Activated CD8-positive, alpha-beta T cell treated with anti-CD3 and anti-CD28 coated beads for 36 hours (primary cell): ENCODE data around the gene PLEKHA6. TPM values are rescaled to one million over a fixed set of nuclear protein-coding genes. Genes with fewer than 3 reads are reported as not detected.

Experiments
- ATAC-seq: fragments of 200-7000 bp; cut with Tn5 transposase; one replicate; pipeline ENCODE4 v1.10.0; 2021; ENCODE audit warnings: mild to moderate bottlenecking, moderate library complexity
- CTCF ChIA-PET: fragments of 350-600 bp; sonication (Branson Sonifier 250); formaldehyde crosslinking; loops from one replicate; lab custom pipeline; 2021; ENCODE audit warnings: antibody characterized with exemption; lab: Charles Lee
- POLR2A ChIA-PET: fragments of 350-600 bp; sonication (Branson Sonifier 250); formaldehyde crosslinking; loops from one replicate; lab custom pipeline; 2021; ENCODE audit warnings: antibody characterized with exemption; lab: Charles Lee
- DNase-seq: peaks from one replicate; pipeline ENCODE4 v3.0.0-alpha.2; 2020
- H3K27ac Mint-ChIP-seq: one replicate; pipeline ENCODE4 v1.8.0; 2021; ENCODE audit warnings: mild to moderate bottlenecking, mixed read lengths
- H3K27me3 Mint-ChIP-seq: one replicate; pipeline ENCODE4 v1.8.0; 2021; ENCODE audit warnings: mixed read lengths
- H3K36me3 Mint-ChIP-seq: one replicate; pipeline ENCODE4 v1.8.0; 2021; ENCODE audit warnings: low read depth, mixed read lengths
- H3K4me1 Mint-ChIP-seq: one replicate; pipeline ENCODE4 v1.8.0; 2021; ENCODE audit warnings: low read depth, mixed read lengths
- H3K4me3 Mint-ChIP-seq: one replicate; pipeline ENCODE4 v1.8.0; 2021; ENCODE audit warnings: mild to moderate bottlenecking, moderate library complexity, mixed read lengths
- H3K9me3 Mint-ChIP-seq: one replicate; pipeline ENCODE4 v1.8.0; 2021; ENCODE audit warnings: mixed read lengths
- intact Hi-C: fragments of 100-400 bp; cut with micrococcal nuclease; formaldehyde crosslinking; loops from one replicate; pipeline ENCODE4 v1.10.0; 2022
- total RNA-seq, 2 experiments: library from RNA; stranded (reverse); gene quantifications; one replicate each; pipeline ENCODE4 v1.2.3, GENCODE V29; 2021
- TF ChIP-seq, protein P1 (sequence below): fragments of 200-600 bp; IDR thresholded peaks from one replicate; pipeline ENCODE4 v1.8.0; 2022; ENCODE audit warnings: antibody characterized with exemption, mild to moderate bottlenecking

The PLEKHA6 gene
- total RNA-seq, 2 experiments from 2014 or later = 3.0 to 3.7 TPM

DNA sequence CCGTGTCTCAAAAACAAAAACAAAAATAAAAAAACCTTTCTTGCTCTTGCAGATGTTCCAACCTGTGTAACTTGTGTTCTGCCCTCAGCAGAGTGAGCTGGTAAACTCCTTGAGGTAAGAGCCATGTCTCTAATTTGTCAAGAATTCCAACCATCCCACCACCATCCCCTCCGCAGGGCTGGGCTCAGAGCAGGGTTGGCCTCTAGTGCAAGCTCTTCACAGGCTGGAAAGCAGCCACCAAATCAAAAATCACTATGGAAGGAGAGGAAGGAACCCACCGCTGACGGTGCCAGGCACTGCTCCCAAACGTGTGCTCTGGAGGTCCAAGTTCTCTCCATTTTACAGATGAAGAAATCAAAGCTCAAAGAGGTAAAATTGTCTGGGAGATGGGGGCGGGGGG, 9.4 kb downstream of the PLEKHA6 start:
- Mint-ChIP-seq H3K27me3 (no peaks in the 10 kb centered on the region), H3K9me3 (no peaks in the 10 kb centered on the region), H3K36me3 (no peaks in the 10 kb centered on the region), H3K27ac (no peak overlapping the region), H3K4me3 (no peak overlapping the region), H3K4me1 (peaks cover 7% of the 10 kb centered on the region)
- no peak for DNase-seq
- CTCF ChIA-PET = interaction anchor here (1.1 to 4.1 kb wide), 7 partner anchors 9 to 144 kb away, joined by 3 to 21 read pairs (median 6); partner anchors contain the start of gene PLEKHA6
- no peak for ATAC-seq
- TF ChIP-seq, protein P1, sequence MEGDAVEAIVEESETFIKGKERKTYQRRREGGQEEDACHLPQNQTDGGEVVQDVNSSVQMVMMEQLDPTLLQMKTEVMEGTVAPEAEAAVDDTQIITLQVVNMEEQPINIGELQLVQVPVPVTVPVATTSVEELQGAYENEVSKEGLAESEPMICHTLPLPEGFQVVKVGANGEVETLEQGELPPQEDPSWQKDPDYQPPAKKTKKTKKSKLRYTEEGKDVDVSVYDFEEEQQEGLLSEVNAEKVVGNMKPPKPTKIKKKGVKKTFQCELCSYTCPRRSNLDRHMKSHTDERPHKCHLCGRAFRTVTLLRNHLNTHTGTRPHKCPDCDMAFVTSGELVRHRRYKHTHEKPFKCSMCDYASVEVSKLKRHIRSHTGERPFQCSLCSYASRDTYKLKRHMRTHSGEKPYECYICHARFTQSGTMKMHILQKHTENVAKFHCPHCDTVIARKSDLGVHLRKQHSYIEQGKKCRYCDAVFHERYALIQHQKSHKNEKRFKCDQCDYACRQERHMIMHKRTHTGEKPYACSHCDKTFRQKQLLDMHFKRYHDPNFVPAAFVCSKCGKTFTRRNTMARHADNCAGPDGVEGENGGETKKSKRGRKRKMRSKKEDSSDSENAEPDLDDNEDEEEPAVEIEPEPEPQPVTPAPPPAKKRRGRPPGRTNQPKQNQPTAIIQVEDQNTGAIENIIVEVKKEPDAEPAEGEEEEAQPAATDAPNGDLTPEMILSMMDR = no peak
- intact Hi-C loops = no loop called here
- POLR2A ChIA-PET = interaction anchor here (1.0 kb wide), 1 partner anchor 12 kb away, joined by 3 read pairs; no protein-coding TSS in a partner anchor

DNA sequence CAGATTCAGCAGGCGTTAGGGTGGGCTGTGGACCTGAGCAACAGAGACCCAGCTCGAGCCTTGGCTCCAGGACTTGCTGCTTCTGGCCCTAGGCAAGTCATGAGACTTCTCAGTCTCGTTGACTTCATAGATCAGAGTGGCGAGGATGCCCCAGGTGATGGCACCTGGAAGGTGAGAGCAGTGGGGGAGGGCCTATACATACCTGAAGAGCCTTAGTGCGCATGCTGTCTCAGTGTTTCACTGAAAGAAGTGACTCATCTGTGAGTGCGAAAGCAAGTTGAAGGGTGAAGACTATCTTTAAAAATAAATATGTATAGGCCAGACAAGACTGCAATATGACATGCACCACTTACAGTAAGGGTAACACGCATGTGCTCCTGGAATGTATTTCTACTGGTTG, 10.1 kb downstream of the PLEKHA6 start:
- Mint-ChIP-seq H3K27me3 (no peaks in the 10 kb centered on the region), H3K27ac (no peak overlapping the region), H3K36me3 (no peaks in the 10 kb centered on the region), H3K4me1 (peaks cover 10% of the 10 kb centered on the region), H3K4me3 (no peak overlapping the region), H3K9me3 (no peaks in the 10 kb centered on the region)
- intact Hi-C loops = no loop called here
- ATAC-seq = no peak
- ChIA-PET POLR2A (no interaction called here), CTCF (interaction anchor here (1.3 to 4.1 kb wide), 4 partner anchors 10 to 91 kb away, joined by 3 to 21 read pairs (median 7); partner anchors contain the start of gene PLEKHA6)
- no peak for DNase-seq
- TF ChIP-seq, protein P1 = no peak

DNA sequence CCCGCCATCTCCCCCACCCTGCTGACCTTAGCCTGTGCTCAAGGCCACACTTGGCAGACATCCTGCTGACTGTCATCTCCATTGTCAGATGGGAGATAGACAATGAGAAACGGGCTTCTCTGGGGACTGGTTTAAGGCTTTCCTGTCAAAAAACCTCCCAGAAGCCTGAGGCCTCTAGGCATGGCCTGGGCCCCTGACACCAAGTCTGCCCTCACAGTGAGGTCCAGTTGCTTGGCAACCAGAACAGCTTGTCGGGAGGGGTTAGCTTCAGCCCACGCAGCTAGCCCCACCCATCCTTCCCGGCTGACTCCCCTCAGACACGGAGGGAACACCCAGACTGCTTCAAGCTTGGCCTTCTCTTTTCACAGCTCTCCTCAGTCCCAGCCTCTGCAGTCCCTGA, 11.0 kb downstream of the PLEKHA6 start:
- H3K4me3 Mint-ChIP-seq = no peak overlapping the region
- CTCF ChIA-PET = interaction anchor here (1.1 to 4.1 kb wide), 5 partner anchors 15 to 142 kb away, joined by 4 to 21 read pairs (median 5); no protein-coding TSS in a partner anchor
- no peaks in the 10 kb centered on the region for H3K9me3 Mint-ChIP-seq
- ATAC-seq (no peak), DNase-seq (no peak)
- POLR2A ChIA-PET = no interaction called here
- H3K36me3 Mint-ChIP-seq = no peaks in the 10 kb centered on the region
- no peaks in the 10 kb centered on the region for H3K27me3 Mint-ChIP-seq
- H3K4me1 Mint-ChIP-seq = peaks cover 10% of the 10 kb centered on the region
- intact Hi-C loops = no loop called here
- no peak overlapping the region for H3K27ac Mint-ChIP-seq
- TF ChIP-seq, protein P1 = no peak

DNA sequence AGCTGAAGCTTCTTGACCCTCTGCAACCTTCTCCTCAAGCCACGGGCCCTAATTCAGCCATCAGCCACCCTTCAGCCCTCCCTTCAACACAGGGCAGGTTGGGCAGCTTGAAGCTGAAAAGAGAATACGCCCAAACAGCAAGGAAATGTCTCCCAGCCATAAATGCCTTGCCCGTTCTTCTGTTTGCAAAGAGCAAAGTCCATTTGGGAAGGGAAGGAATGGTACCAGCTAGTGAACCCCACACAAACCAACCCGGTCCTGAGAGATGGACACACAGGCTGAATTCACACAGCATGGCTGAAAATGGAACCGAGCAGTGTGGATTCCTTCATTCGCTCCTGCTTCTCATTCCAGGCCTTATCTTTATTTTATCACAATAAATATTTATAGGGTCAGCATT, 11.5 kb downstream of the PLEKHA6 start:
- H3K27me3 Mint-ChIP-seq = peaks cover 1% of the 10 kb centered on the region
- POLR2A ChIA-PET = no interaction called here

More for the DNA sequence above, 11.5 kb downstream of the PLEKHA6 start:
- Mint-ChIP-seq H3K9me3 (no peaks in the 10 kb centered on the region), H3K4me3 (no peak overlapping the region), H3K4me1 (peaks cover 10% of the 10 kb centered on the region), H3K27ac (no peak overlapping the region), H3K36me3 (no peaks in the 10 kb centered on the region)
- DNase-seq (no peak), ATAC-seq (no peak)
- intact Hi-C loops = no loop called here
- TF ChIP-seq, protein P1 = no peak
- CTCF ChIA-PET = interaction anchor here (1.1 to 1.7 kb wide), 3 partner anchors 15 to 141 kb away, joined by 4 to 5 read pairs (median 5); no protein-coding TSS in a partner anchor
